ENCODE measurements around the gene SHKBP1. TPM values are rescaled to one million over a fixed set of nuclear protein-coding genes. Genes with fewer than 3 reads are reported as not detected.

The SHKBP1 gene
- total and polyA plus RNA-seq, 9 of the 15 experiments (the other 6 are each of a cell fraction or from before 2014, with no cell fraction given) = 1.2 to 58.1 (median 22.3) TPM

- no peak for TF ChIP-seq SFPQ (IDR thresholded peaks at IDR 0.05; ENCODE audit: low read depth, low read length)
- TF ChIP-seq HNRNPL (IDR thresholded peaks at IDR 0.05; ENCODE audit: low read depth, low read length) = no peak
- no peak for TF ChIP-seq MITF (IDR thresholded peaks at IDR 0.05)
- TF ChIP-seq ATF7 (IDR thresholded peaks at IDR 0.05) = no peak
- TF ChIP-seq ADNP (tag; IDR thresholded peaks at IDR 0.05) = no peak
- TF ChIP-seq ZSCAN29 (IDR thresholded peaks at IDR 0.05) = no peak
- TF ChIP-seq PCBP1 (IDR thresholded peaks at IDR 0.05; ENCODE audit: low read depth, low read length, poor library complexity, severe bottlenecking) = peak; percentile 32
- TF ChIP-seq RBM25 (IDR thresholded peaks at IDR 0.05; ENCODE audit: low read depth, low read length, severe bottlenecking) = peak; percentile 98
- no peak for TF ChIP-seq ESRRB (CRISPR knock-in tag; IDR thresholded peaks at IDR 0.05; ENCODE audit: borderline replicate concordance)
- no peak for TF ChIP-seq TAF9B (IDR thresholded peaks at IDR 0.05; ENCODE audit: partially characterized antibody)
- TF ChIP-seq TGIF2 (CRISPR knock-in tag; IDR thresholded peaks at IDR 0.05) = no peak
- no peak for TF ChIP-seq ZBTB49 (CRISPR knock-in tag; IDR thresholded peaks at IDR 0.05; ENCODE audit: borderline replicate concordance)
- peak; percentile 87; the same call in 1 of the 2 replicates for TF ChIP-seq ZBTB7A (IDR thresholded peaks at IDR 0.05; ENCODE audit: borderline replicate concordance, control insufficient read depth, low read depth, low read length)
- no peak for TF ChIP-seq MTA1 (IDR thresholded peaks at IDR 0.05; ENCODE audit: borderline replicate concordance)
- no peak for TF ChIP-seq TAF15 (IDR thresholded peaks at IDR 0.05; ENCODE audit: low read depth, low read length)
- no peak for TF ChIP-seq ZNF740 (CRISPR knock-in tag; IDR thresholded peaks at IDR 0.05)
- TF ChIP-seq ZNF740 (tag; IDR thresholded peaks at IDR 0.05) = no peak
- no peak for TF ChIP-seq CAMTA2 (CRISPR knock-in tag; conservative IDR thresholded peaks at IDR 0.05)
- TF ChIP-seq SMAD3 (CRISPR knock-in tag; conservative IDR thresholded peaks at IDR 0.05) = no peak
- 0 out of 2 replicates have a peak, but pooled peaks have one; percentile 15 for TF ChIP-seq POLR2G (IDR thresholded peaks at IDR 0.05; ENCODE audit: low read depth, low read length)
- TF ChIP-seq KDM1A (IDR thresholded peaks at IDR 0.05) = peak in 1 of 2 experiments; percentile 16; a peak in 2 of 4 replicates
- no peak for TF ChIP-seq ZBTB1 (CRISPR knock-in tag; IDR thresholded peaks at IDR 0.05; ENCODE audit: borderline replicate concordance, low read depth)
Measured at GRCh38 chr19:40567750-40568494, 8.8 kb upstream of the SHKBP1 start (continued).

Data from K562 (cell line).